ENCODE results near the gene MAN2B2.
A peak's percentile ranks its signal among the peaks of the same experiment; 100 is the strongest.

The MAN2B2 gene

GRCh38 chr4:6542951-6543350 is 32.0 kb upstream of the MAN2B2 start:
- DNase-seq (ENCODE audit: insufficient read length, low spot score): no peak
- TF ChIP-seq CTCF (IDR thresholded peaks at IDR 0.05; ENCODE audit: insufficient read depth, missing control alignments): no peak
- no peak for FAIRE-seq

- DNase-seq (ENCODE audit: insufficient read length, low spot score) (no peak), FAIRE-seq (no peak)
- TF ChIP-seq CTCF (IDR thresholded peaks at IDR 0.05; ENCODE audit: insufficient read depth, missing control alignments): no peak
Observed at GRCh38 chr4:6546091-6546490, 28.9 kb upstream of the MAN2B2 start.

GRCh38 chr4:6546681-6547447 is 28.1 kb upstream of the MAN2B2 start:
- DNase-seq (ENCODE audit: insufficient read length, low spot score) (peak; percentile 56), FAIRE-seq (no peak)
- peak; percentile 84 for TF ChIP-seq CTCF (IDR thresholded peaks at IDR 0.05; ENCODE audit: insufficient read depth, missing control alignments)

- DNase-seq (ENCODE audit: insufficient read length, low spot score) (no peak), FAIRE-seq (no peak)
- TF ChIP-seq CTCF (IDR thresholded peaks at IDR 0.05; ENCODE audit: insufficient read depth, missing control alignments): peak; percentile 47
Observed at GRCh38 chr4:6548201-6548881, 26.6 kb upstream of the MAN2B2 start.

- no peak for TF ChIP-seq CTCF (IDR thresholded peaks at IDR 0.05; ENCODE audit: insufficient read depth, missing control alignments)
- no peak for FAIRE-seq
Observed at GRCh38 chr4:6548882-6549230, 26.1 kb upstream of the MAN2B2 start.

GRCh38 chr4:6549445-6549844 is 25.5 kb upstream of the MAN2B2 start:
- no peak for TF ChIP-seq CTCF (IDR thresholded peaks at IDR 0.05; ENCODE audit: insufficient read depth, missing control alignments)
- FAIRE-seq: no peak
- no peak for DNase-seq (ENCODE audit: insufficient read length, low spot score)

More at GRCh38 chr4:6548882-6549230, 26.1 kb upstream of the MAN2B2 start:
- no peak for DNase-seq (ENCODE audit: insufficient read length, low spot score)
